Activated naive CD8-positive, alpha-beta T cell treated with anti-CD3 and anti-CD28 coated beads, Interleukin-2, amount 50 U/mL, for 24 hours (primary cell): ENCODE measurements around the gene RAB43.
"Not testable (repeated sequence)": the region's sequence is repeated elsewhere in the genome, so short reads cannot be mapped to it uniquely, and the experiment has no call there.

ENCODE experiments used
- ATAC-seq: fragments of 150-1000 bp; cut with Tn5 transposase; one replicate; pipeline ENCODE4 v1.10.0; 2021
- DNase-seq: peaks from one replicate; pipeline ENCODE4 v3.0.0; 2021
- H3K27ac Mint-ChIP-seq: one replicate; pipeline ENCODE4 v1.8.0; 2021; ENCODE audit warnings: mild to moderate bottlenecking, mixed read lengths
- H3K27me3 Mint-ChIP-seq: one replicate; pipeline ENCODE4 v1.8.0; 2021; ENCODE audit warnings: mixed read lengths
- H3K36me3 Mint-ChIP-seq: one replicate; pipeline ENCODE4 v1.8.0; 2021; ENCODE audit warnings: low read depth, mixed read lengths
- H3K4me1 Mint-ChIP-seq: one replicate; pipeline ENCODE4 v1.8.0; 2021; ENCODE audit warnings: mixed read lengths
- H3K4me3 Mint-ChIP-seq: one replicate; pipeline ENCODE4 v1.8.0; 2021; ENCODE audit warnings: mild to moderate bottlenecking, moderate library complexity, mixed read lengths
- H3K9me3 Mint-ChIP-seq: one replicate; pipeline ENCODE4 v1.8.0; 2021; ENCODE audit warnings: mixed read lengths

RAB43 gene

DNA sequence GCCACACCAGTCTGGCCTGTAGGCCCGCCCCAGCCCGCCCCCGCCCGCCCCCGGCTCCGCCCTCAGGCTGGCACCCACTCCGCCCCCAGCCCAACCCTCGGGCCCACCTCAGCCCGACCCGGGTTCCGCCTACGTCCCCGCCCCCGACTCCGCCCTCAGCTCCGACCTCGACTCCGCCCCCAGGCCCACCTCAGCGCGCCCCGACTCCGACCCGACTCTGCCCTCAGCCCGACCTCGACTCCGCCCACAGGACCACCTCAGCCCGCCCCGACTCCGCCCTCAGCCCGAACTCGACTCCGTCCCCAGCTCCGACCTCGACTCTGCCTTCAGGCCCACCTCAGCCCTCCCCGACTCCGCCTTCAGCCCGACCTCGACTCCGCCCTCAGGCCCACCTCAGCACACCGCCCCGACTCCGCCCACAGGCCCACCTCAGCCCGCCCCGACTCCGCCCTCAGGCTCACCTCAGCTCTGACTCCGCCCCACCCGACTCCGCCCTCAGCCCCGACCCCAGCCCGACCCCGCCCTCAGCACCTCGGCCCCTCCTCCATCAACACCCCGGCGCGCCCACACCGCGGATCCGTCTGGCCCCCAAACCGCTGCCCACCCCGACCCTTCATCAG is at the start of gene RAB43:
RAB43 (minus strand) TSS at position 13 of the 620 bp plus-strand sequence. CDS start 315 bp downstream, outside the sequence.
- H3K4me3 Mint-ChIP-seq, result peak within 1 kb of the TSS; percentile 91
- H3K4me1 Mint-ChIP-seq, result peaks cover 53% of the 10 kb centered on the region
- H3K27me3 Mint-ChIP-seq, result no peaks in the 10 kb centered on the region
- peak within 1 kb of the TSS; percentile 89 for H3K27ac Mint-ChIP-seq
- peak; percentile 89 for DNase-seq
- no peaks in the 10 kb centered on the region for H3K9me3 Mint-ChIP-seq
- H3K36me3 Mint-ChIP-seq, result peaks cover 29% of the 10 kb centered on the region
- ATAC-seq, result peak; percentile 53

DNA sequence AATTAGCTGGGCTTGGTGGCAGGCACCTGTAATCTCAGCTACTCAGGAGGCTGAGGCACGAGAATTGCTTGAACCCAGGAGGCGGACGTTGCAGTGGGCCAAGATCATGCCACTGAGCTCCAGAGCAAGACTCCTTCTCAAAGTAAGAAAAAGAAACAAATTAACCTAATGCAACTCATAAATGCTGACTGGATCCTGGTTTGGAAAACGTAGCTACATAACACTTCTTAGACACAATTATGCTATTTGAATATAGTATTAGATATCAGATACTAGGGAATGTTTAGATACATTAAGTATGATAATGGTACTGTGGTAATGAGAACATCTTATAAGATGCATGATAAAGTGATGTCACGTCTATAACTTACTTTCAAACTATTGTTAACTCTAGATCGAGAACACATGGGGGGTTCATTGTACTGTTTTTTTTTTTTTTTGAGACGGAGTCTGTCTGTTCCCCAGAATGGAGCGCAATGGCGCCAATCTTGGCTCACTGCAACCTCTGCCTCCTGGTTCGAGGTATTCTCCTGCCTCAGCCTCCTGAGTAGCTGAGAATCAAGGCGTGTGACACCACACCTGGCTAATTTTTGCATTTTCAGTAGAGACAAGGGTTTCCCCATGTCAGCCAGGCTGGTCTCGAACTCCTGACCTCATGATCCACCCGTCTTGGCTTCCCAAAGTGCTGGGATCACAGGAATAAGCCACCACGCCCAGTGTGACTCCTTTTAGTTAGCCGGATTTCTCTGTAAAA is 45.2 kb upstream of the RAB43 start:
- ATAC-seq (no peak), DNase-seq (no peak)
- Mint-ChIP-seq H3K27me3 (no peaks in the 10 kb centered on the region), H3K36me3 (peaks cover 52% of the 10 kb centered on the region), H3K4me1 (peaks cover 26% of the 10 kb centered on the region), H3K27ac (no peak overlapping the region), H3K4me3 (no peak overlapping the region), H3K9me3 (no peaks in the 10 kb centered on the region)

DNA sequence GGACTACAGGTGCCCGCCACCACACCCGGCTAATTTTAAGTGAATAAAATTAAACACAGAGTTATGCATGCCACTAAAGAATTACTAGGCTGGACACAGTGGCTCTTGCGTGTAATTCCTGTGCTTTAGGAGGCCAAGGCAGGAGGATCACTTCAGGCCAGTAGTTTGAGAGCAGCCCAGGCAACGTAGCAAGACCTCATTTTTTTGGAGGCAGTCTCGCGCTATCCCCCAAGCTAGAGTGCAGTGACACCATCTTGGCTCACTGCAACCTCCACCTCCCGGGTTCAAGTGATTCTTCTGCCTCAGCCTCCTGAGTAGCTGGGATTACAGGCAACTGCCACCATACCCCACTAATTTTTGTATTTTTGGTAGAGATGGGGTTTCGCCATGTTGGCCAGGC is 44.0 kb upstream of the RAB43 start:
- H3K4me3 Mint-ChIP-seq, H3K27me3 Mint-ChIP-seq, ATAC-seq, H3K9me3 Mint-ChIP-seq, DNase-seq, H3K27ac Mint-ChIP-seq: not testable (repeated sequence)
- Mint-ChIP-seq H3K4me1 (peaks cover 24% of the 10 kb centered on the region), H3K36me3 (peaks cover 47% of the 10 kb centered on the region)

DNA sequence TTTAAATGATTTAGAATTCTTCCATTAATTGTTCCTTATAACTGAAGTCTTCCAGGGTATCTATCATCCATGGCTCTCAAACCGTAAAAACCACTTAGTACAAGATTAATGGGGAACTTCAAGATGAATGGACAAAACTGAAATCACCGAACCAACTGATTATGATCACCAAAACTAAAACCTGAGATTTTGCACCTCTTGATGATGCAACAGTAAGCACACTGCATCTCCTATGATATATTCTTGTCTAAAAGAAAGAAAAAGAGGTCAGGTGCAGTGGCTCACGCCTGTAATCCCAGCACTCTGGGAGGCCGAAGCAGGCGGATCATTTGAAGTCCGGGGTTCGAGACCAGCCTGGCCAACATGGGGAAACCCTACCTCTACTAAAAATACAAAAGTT is 42.9 kb upstream of the RAB43 start:
- Mint-ChIP-seq H3K4me3 (no peak overlapping the region), H3K36me3 (peaks cover 36% of the 10 kb centered on the region), H3K27ac (peak overlapping the region; percentile 35), H3K27me3 (peaks cover 2% of the 10 kb centered on the region), H3K9me3 (no peaks in the 10 kb centered on the region), H3K4me1 (peaks cover 33% of the 10 kb centered on the region)
- ATAC-seq (no peak), DNase-seq (no peak)

DNA sequence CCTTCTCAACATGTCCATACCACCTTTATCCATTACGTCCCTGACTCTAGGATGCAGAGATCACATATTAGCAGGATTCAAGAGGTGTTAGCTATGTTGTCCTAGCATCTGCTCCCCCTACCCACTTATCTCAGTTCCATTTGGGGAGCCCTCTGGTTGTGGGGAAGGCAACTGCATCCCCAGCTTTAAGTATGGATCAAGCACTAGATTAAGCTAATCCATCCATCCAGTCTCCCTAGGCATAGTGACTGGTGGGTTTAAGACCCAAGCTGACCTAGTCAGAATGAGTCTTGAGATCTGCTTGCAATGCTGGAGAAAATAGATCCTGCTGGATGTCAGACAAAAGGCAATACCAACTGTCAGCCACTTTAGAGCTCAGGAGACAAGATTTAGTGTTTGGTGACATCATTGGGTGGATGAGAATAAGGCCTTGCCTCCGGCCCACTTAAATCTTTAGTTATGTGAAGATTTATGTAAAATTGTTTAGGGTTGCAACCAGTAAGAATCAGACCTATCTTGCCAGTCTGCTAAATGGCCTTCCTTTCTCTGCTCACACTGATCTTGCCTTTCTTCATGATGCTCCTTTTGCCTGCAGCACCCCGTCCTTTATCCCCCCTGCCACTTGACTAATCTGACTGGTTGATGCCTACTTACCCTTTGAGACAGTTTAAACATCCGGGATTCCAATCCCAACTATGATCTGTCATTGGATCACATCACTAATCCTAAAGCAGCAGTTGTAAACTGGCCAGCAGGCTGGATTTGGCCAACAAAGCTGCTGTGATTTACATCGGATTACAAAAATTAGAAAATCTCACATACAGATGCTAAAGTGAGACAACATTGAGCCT is 41.4 kb upstream of the RAB43 start:
- H3K27ac Mint-ChIP-seq, result peak overlapping the region; percentile 100
- no peaks in the 10 kb centered on the region for H3K9me3 Mint-ChIP-seq
- no peak for ATAC-seq
- peaks cover 2% of the 10 kb centered on the region for H3K27me3 Mint-ChIP-seq
- peaks cover 42% of the 10 kb centered on the region for H3K4me1 Mint-ChIP-seq
- H3K36me3 Mint-ChIP-seq, result peaks cover 32% of the 10 kb centered on the region
- no peak for DNase-seq
- H3K4me3 Mint-ChIP-seq, result peak overlapping the region; percentile 97

DNA sequence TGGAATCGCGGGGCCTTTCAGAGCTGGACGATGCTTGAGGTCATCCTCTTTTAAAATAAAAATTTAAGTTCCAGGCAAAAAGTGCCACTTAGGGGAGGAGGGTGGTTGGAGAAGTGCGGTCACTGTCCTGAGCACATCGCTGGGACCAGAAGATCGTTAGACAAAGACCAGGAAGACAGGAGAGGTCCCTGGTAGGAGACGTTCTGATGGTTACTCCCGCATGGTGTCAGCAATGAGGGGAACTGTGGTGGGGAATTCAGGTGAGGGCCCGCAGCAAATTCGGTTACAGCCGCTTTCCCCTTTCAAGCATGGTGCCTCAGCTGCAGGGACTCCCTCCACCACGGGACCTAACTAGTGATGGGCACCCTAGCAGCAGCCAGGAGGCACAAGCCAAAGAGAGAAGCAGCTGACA is 40.3 kb upstream of the RAB43 start:
- peak; percentile 30 for ATAC-seq

DNA sequence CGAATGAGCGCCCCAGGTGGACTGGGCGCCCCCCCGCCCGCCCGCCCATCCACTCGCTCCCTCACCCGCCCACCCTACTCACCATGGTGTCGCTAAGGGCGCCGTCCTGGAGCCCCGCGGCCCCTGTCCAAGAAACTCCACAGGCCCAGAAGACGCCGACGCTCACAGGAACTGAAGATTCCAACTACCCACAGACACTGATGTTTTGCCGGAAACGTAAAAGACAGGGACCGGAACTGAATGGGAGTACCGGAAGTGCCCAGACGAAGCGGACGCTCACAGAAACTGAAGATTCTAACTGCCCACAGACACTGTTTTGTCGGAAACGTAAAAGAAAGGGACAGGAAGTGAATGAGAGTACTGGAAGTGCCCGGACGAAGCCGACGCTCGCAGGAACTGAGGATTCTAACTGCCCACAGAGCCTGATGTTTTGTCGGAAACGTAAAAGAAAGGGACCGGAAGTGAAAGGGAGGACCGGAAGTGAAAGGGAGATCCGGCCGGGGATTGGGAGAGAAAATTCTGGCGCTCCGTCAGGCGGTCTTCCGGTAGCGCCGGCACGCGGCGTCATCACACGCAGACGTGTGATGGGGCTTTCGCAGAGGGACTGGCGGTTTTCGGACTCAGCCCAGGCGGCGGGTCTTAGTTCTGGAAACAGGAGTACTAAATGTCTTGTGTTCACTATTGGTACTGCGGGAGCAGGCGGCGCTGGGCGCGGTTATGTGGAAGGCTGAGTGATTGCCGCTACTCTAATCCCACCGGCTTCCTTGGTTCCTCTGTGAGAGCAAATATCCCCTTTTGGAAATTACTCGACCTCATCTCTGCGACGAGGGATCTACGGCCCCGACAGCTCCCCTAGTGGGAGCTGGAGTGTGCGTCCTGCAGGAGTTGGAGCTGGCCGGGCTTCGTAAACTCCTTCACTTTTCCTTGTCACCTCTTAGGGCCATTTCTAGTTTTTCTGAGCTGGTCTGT is 39.6 kb upstream of the RAB43 start, which contains the start of gene ISY1:
ISY1 (minus strand) TSS at position 173 of the 969 bp plus-strand sequence; CDS start at position 85, 88 bp downstream.
- DNase-seq, result peak; percentile 84
- ATAC-seq, result peak; percentile 77
- peak within 1 kb of the TSS; percentile 100 for H3K27ac Mint-ChIP-seq
- H3K4me1 Mint-ChIP-seq, result peaks cover 38% of the 10 kb centered on the region
- peaks cover 16% of the 10 kb centered on the region for H3K36me3 Mint-ChIP-seq
- peaks cover 2% of the 10 kb centered on the region for H3K27me3 Mint-ChIP-seq
- H3K4me3 Mint-ChIP-seq, result peak within 1 kb of the TSS; percentile 97
- no peaks in the 10 kb centered on the region for H3K9me3 Mint-ChIP-seq

More for the DNA sequence above, 40.3 kb upstream of the RAB43 start:
- H3K27ac Mint-ChIP-seq, result peak overlapping the region; percentile 100
- H3K4me1 Mint-ChIP-seq, result peaks cover 41% of the 10 kb centered on the region
- H3K27me3 Mint-ChIP-seq, result peaks cover 2% of the 10 kb centered on the region
- H3K4me3 Mint-ChIP-seq, result peak overlapping the region; percentile 97
- H3K36me3 Mint-ChIP-seq, result peaks cover 21% of the 10 kb centered on the region
- DNase-seq, result peak; percentile 37
- H3K9me3 Mint-ChIP-seq, result no peaks in the 10 kb centered on the region

DNA sequence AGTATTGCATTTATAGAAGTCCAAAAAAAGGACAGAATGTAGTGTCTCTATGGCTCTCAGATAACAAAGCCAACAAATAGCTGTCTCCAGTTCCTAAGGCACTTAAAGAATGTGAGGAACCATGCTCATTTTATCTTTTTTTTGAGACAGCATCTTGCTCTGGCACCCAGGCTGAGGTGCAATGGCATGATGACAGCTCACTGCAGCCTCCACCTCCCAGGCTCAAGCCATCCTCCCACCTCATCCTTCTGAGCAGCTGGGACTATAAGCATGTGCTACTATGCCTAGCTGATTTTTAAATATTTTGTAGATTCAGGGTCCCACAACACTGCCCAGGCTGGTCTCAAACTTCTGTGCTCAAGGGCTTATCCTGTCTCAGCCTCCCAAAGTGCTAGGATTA is 23.2 kb upstream of the RAB43 start:
- ATAC-seq (no peak), DNase-seq (no peak)
- H3K9me3 Mint-ChIP-seq, result no peaks in the 10 kb centered on the region
- H3K36me3 Mint-ChIP-seq, result peaks cover 22% of the 10 kb centered on the region
- H3K4me3 Mint-ChIP-seq, result no peak overlapping the region
- H3K27me3 Mint-ChIP-seq, result no peaks in the 10 kb centered on the region
- H3K4me1 Mint-ChIP-seq, result no peaks in the 10 kb centered on the region
- H3K27ac Mint-ChIP-seq, result no peak overlapping the region

DNA sequence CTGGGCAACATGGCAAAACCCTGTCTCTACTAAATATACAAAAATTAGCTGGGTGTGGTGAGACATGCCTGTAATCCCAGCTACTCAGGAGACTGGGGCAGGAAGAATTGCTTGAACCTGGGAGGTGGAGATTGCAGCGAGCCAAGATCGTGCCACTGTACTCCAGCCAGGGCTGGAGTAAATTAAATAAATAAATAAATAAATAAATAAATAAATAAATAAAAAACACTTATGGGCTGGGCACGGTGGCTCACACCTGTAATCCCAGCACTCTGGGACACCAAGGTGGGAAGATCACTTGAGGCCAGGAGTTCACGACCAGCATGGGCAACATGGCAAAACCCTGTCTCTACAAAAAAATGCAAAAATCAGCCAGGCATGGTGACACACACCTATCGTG is 19.4 kb upstream of the RAB43 start:
- not testable (repeated sequence) for H3K27me3 Mint-ChIP-seq, H3K4me1 Mint-ChIP-seq, DNase-seq, ATAC-seq, H3K4me3 Mint-ChIP-seq, H3K9me3 Mint-ChIP-seq, H3K27ac Mint-ChIP-seq
- peaks cover 27% of the 10 kb centered on the region for H3K36me3 Mint-ChIP-seq

DNA sequence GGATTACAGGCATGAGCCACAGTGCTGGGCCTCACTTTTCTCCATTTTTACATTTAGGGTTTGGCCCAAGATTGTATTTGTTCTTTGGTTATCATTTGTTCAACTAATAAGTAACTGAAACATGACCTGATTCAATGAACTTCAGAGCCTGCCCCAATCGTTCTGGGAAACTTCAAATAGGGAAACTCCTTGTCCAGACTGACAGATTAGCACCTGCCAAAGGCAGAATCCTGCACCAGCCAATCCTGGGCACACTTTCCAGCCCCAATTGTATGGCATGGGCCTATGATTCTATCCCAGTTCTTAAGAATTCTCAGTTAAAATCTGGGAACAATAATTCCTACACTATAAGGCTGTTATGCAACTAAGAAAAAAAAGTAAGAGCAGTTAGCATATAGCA is 18.3 kb upstream of the RAB43 start:
- Mint-ChIP-seq H3K4me3 (no peak overlapping the region), H3K36me3 (peaks cover 22% of the 10 kb centered on the region), H3K27me3 (no peaks in the 10 kb centered on the region), H3K27ac (no peak overlapping the region), H3K4me1 (no peaks in the 10 kb centered on the region), H3K9me3 (no peaks in the 10 kb centered on the region)
- ATAC-seq, result no peak
- DNase-seq, result no peak

DNA sequence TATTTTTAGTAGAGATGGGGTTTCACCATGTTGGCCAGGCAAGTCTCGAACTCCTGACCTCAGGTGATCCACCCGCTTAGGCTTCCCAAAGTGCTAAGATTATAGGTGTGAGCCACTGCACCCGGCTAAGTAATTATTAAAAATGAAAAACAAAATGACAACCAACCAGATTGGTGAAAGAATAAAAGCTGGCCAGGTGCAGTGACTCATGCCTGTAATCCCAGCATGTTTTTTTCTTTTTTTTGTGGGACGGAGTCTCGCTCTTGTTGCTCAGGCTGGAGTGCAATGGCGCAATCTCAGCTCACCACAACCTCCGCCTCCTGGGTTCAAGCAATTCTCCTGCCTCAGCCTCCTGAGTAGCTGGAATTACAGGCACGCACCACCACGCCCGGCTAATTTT is 14.7 kb upstream of the RAB43 start:
- H3K4me1 Mint-ChIP-seq, H3K4me3 Mint-ChIP-seq, DNase-seq, H3K27ac Mint-ChIP-seq, H3K27me3 Mint-ChIP-seq, ATAC-seq, H3K9me3 Mint-ChIP-seq: not testable (repeated sequence)
- peaks cover 36% of the 10 kb centered on the region for H3K36me3 Mint-ChIP-seq

DNA sequence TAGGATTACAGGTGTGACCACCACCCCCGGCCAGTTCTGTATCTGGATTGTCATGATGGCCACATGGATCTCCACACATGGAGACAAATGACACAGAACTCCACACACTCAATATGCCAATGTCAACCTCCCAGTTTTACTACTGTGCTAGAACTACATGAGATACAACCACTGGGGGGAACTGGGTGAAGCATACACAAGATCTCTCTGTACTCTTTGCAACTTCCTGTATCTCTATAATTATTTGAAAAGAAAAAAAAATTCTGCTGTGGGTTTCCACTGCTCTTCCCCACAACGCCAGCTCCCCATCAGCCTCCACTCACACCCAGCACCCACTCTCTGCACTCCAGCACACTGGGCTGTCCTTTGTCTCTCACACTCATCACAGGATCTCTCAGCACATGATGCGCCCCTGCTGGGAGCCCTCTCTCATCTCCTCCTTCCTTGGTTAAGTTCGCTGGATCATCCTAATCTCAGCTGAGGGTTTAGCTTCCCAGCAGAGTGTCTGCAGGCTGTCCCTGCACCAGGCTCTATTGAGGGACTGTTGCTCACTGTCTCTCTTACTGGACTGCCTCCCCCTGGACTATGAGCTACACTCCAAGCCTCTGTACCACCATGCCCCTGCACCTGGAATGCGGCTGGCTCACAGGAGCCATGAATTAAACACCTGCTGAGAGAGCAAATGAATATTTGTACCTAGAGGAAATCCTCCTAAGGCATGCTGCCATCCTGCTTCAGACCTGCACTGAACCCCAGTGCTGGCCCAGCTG is 10.7 kb upstream of the RAB43 start:
- no peak overlapping the region for H3K4me3 Mint-ChIP-seq
- no peaks in the 10 kb centered on the region for H3K9me3 Mint-ChIP-seq
- peaks cover 10% of the 10 kb centered on the region for H3K4me1 Mint-ChIP-seq
- peak; percentile 17 for ATAC-seq
- peak overlapping the region; percentile 4 for H3K27ac Mint-ChIP-seq
- H3K36me3 Mint-ChIP-seq, result peaks cover 31% of the 10 kb centered on the region
- no peaks in the 10 kb centered on the region for H3K27me3 Mint-ChIP-seq
- no peak for DNase-seq

DNA sequence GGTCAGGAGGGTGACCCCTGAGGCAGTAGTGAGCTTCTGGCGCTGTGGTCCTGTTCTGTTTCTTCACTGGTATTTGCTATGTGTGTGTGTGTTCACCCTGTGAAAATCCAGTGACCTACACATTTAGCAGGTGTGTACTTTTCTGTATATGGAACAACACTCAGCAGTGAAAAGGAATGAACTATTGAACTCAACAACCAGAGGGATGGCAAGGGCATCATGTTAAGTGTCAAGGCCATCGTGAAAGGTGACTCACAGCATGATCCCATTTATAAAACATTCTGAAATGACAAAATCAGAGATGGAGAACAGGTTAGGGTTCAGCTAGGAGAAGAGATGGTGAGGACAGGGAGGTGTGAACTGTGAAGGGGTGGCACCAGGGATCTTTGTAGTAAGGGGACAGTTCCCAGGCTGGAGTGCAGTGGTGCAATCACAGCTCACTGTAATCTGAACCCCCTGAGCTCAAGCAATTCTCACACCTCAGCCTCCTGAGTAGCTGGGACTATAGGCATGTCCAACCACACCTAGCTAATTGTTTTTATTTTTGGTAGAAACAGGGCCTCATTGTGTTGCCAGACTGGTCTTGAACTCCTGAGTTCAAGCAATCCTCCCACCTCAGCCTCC is 10.0 kb upstream of the RAB43 start:
- Mint-ChIP-seq H3K27me3 (no peaks in the 10 kb centered on the region), H3K9me3 (no peaks in the 10 kb centered on the region), H3K36me3 (peaks cover 28% of the 10 kb centered on the region), H3K4me1 (peaks cover 10% of the 10 kb centered on the region), H3K27ac (no peak overlapping the region), H3K4me3 (no peak overlapping the region)
- DNase-seq, result no peak
- no peak for ATAC-seq
